Occipital lobe (tissue), 2 donors: ENCODE measurements around the gene NDUFS3. TPM values are rescaled to one million over a fixed set of nuclear protein-coding genes. Genes with fewer than 3 reads are reported as not detected.
"Not testable (repeated sequence)": the region's sequence is repeated elsewhere in the genome, so short reads cannot be mapped to it uniquely, and the experiment has no call there.

Source experiments
- DNase-seq: peaks from one replicate; lab custom pipeline; 2025; lab: John Stamatoyannopoulos, UW
- total RNA-seq: library from RNA; depleted of rRNA; stranded (reverse); fragments of >200 nt; gene quantifications from one replicate; pipeline ENCODE4 v1.2.3, GENCODE V29; 2014

The NDUFS3 gene
- total RNA-seq: 47.1 TPM

GRCh38 chr11:47578524-47579494 lies at the start of gene NDUFS3, which contains the start of gene KBTBD4:
NDUFS3 (plus strand) TSS chr11:47579074; CDS start chr11:47579092, 18 bp downstream.
KBTBD4 (minus strand) TSS chr11:47578970; CDS start chr11:47578951, 19 bp downstream.
- peak; percentile 91 for DNase-seq

GRCh38 chr11:47529951-47530350 lies 48.9 kb upstream of the NDUFS3 start:
- DNase-seq: no peak

- DNase-seq: not testable (repeated sequence)
These were observed 48.2 kb upstream of the NDUFS3 start for GRCh38 chr11:47530721-47531120.

GRCh38 chr11:47531666-47532065 lies 47.2 kb upstream of the NDUFS3 start:
- no peak for DNase-seq

- DNase-seq: no peak
These were observed 46.2 kb upstream of the NDUFS3 start for GRCh38 chr11:47532597-47533213.

GRCh38 chr11:47533690-47534151 lies 45.2 kb upstream of the NDUFS3 start:
- DNase-seq: no peak

- no peak for DNase-seq
These were observed 44.1 kb upstream of the NDUFS3 start for GRCh38 chr11:47534704-47535251.

- no peak for DNase-seq
These were observed 42.0 kb upstream of the NDUFS3 start for GRCh38 chr11:47536915-47537314.

- no peak for DNase-seq
These were observed 39.9 kb upstream of the NDUFS3 start for GRCh38 chr11:47538741-47539565.

GRCh38 chr11:47539681-47540039 lies 39.2 kb upstream of the NDUFS3 start:
- DNase-seq: no peak

GRCh38 chr11:47541070-47541469 lies 37.8 kb upstream of the NDUFS3 start:
- DNase-seq: no peak

- no peak for DNase-seq
These were observed 33.6 kb upstream of the NDUFS3 start for GRCh38 chr11:47545298-47545697.

- not testable (repeated sequence) for DNase-seq
These were observed 32.6 kb upstream of the NDUFS3 start for GRCh38 chr11:47546274-47546673.

GRCh38 chr11:47550288-47551047 lies 28.4 kb upstream of the NDUFS3 start:
- no peak for DNase-seq

GRCh38 chr11:47551086-47551485 lies 27.8 kb upstream of the NDUFS3 start:
- DNase-seq: no peak

GRCh38 chr11:47552056-47552565 lies 26.8 kb upstream of the NDUFS3 start:
- DNase-seq: no peak

- DNase-seq: peak; percentile 80
These were observed 26.1 kb upstream of the NDUFS3 start, which contains the start of gene CELF1 for GRCh38 chr11:47552566-47553405. CELF1 (minus strand) TSS chr11:47553132; CDS start chr11:47499523, 53,609 bp downstream.

- DNase-seq: no peak
These were observed 25.5 kb upstream of the NDUFS3 start for GRCh38 chr11:47553406-47553743.

GRCh38 chr11:47557004-47557403 lies 21.9 kb upstream of the NDUFS3 start:
- DNase-seq: not testable (repeated sequence)
